HFFc6 (cell line): ENCODE data around the gene NOS1AP. TPM values are rescaled to one million over a fixed set of nuclear protein-coding genes. Genes with fewer than 3 reads are reported as not detected.

ENCODE experiments used
- DNase-seq: peaks from one replicate; pipeline ENCODE4 v3.0.0-alpha.2; 2018
- H3K27ac Mint-ChIP-seq: 2 replicates; pipeline ENCODE4 v1.8.0; 2020; ENCODE audit warnings: mild to moderate bottlenecking, mixed read lengths
- H3K27me3 Mint-ChIP-seq: 2 replicates; pipeline ENCODE4 v1.8.0; 2021; ENCODE audit warnings: mild to moderate bottlenecking, moderate library complexity, mixed read lengths; ENCODE audit not compliant: insufficient read depth
- H3K36me3 Mint-ChIP-seq: 2 replicates; pipeline ENCODE4 v1.8.0; 2021; ENCODE audit warnings: low read depth, mixed read lengths
- H3K4me1 Mint-ChIP-seq: 2 replicates; pipeline ENCODE4 v1.8.0; 2020; ENCODE audit warnings: low read depth, mixed read lengths
- H3K4me3 Mint-ChIP-seq: 2 replicates; pipeline ENCODE4 v1.8.0; 2020; ENCODE audit warnings: mild to moderate bottlenecking, moderate library complexity, mixed read lengths
- H3K9me3 Mint-ChIP-seq: 2 replicates; pipeline ENCODE4 v1.8.0; 2020; ENCODE audit warnings: mild to moderate bottlenecking, mixed read lengths
- total RNA-seq, 6 experiments: library from RNA; stranded (reverse); fragmentation: NEBNext Ultra II Directional; extraction: Animal tissue kit (Norgen Biotek cat#: 25700); gene quantifications; 2 replicates in 1 of 6; 3 replicates in 5 of 6; pipeline ENCODE4 v1.2.3, GENCODE V29; 2021
- TF ChIP-seq, protein P1 (sequence below): fragments of 200-600 bp; sonication (generic); IDR thresholded peaks from 2 replicates; pipeline ENCODE4 v1.5.0; 2021; ENCODE audit warnings: antibody characterized with exemption, mild to moderate bottlenecking

The NOS1AP gene
- total RNA-seq, 6 experiments from 2014 or later = 0.11 to 0.62 (median 0.29) TPM

- DNase-seq = no peak
- no peaks in the 10 kb centered on the region for H3K4me1 Mint-ChIP-seq
These were observed 328.6 kb downstream of the NOS1AP start for GRCh38 chr1:162397943-162398560.

GRCh38 chr1:162398999-162399580, 329.6 kb downstream of the NOS1AP start:
- Mint-ChIP-seq H3K4me3 (no peak overlapping the region), H3K27ac (no peak overlapping the region), H3K36me3 (no peaks in the 10 kb centered on the region), H3K27me3 (peaks cover 20% of the 10 kb centered on the region), H3K9me3 (no peaks in the 10 kb centered on the region), H3K4me1 (no peaks in the 10 kb centered on the region)
- no peak for DNase-seq
- TF ChIP-seq, protein P1, sequence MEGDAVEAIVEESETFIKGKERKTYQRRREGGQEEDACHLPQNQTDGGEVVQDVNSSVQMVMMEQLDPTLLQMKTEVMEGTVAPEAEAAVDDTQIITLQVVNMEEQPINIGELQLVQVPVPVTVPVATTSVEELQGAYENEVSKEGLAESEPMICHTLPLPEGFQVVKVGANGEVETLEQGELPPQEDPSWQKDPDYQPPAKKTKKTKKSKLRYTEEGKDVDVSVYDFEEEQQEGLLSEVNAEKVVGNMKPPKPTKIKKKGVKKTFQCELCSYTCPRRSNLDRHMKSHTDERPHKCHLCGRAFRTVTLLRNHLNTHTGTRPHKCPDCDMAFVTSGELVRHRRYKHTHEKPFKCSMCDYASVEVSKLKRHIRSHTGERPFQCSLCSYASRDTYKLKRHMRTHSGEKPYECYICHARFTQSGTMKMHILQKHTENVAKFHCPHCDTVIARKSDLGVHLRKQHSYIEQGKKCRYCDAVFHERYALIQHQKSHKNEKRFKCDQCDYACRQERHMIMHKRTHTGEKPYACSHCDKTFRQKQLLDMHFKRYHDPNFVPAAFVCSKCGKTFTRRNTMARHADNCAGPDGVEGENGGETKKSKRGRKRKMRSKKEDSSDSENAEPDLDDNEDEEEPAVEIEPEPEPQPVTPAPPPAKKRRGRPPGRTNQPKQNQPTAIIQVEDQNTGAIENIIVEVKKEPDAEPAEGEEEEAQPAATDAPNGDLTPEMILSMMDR = no peak

More at GRCh38 chr1:162397943-162398560, 328.6 kb downstream of the NOS1AP start:
- H3K9me3 Mint-ChIP-seq = no peaks in the 10 kb centered on the region
- H3K27ac Mint-ChIP-seq = no peak overlapping the region
- TF ChIP-seq, protein P1 = no peak
- H3K4me3 Mint-ChIP-seq = no peak overlapping the region
- no peaks in the 10 kb centered on the region for H3K36me3 Mint-ChIP-seq
- H3K27me3 Mint-ChIP-seq = peaks cover 22% of the 10 kb centered on the region

DNA sequence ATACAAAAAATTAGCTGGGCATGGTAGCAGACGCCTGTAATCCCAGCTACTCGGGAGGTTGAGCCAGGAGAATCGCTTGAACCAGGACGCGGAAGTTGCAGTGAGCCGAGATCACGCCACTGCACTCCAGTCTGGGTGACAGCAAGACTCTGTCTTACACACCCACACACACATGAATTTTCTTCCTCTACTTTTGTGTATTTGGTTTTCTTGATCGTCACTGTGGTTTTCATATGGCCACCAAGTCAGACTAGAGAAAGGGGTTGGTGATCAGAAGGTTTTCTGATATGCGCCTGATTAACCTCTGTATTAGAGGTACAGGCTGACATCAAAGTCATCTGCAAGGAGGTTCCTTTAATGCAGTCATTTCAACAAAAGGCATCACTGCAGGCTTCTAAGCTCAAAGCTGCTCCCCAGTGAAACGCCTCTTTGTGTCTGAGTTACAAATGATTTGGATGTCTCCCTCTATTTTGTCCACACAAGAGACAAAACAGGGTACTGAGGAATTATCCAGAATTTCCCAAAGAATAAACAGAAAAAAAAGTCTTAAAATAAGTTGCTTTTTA, 331.4 kb downstream of the NOS1AP start:
- TF ChIP-seq, protein P1 = no peak
- H3K27ac Mint-ChIP-seq = no peak overlapping the region
- H3K4me1 Mint-ChIP-seq = peaks cover 15% of the 10 kb centered on the region
- H3K9me3 Mint-ChIP-seq = no peaks in the 10 kb centered on the region
- DNase-seq = no peak
- no peaks in the 10 kb centered on the region for H3K36me3 Mint-ChIP-seq
- no peak overlapping the region for H3K4me3 Mint-ChIP-seq
- peaks cover 19% of the 10 kb centered on the region for H3K27me3 Mint-ChIP-seq

- Mint-ChIP-seq H3K4me1 (peaks cover 29% of the 10 kb centered on the region), H3K9me3 (no peaks in the 10 kb centered on the region), H3K27me3 (no peaks in the 10 kb centered on the region; the same call in 1 of the 2 replicates)
These were observed 335.2 kb downstream of the NOS1AP start for GRCh38 chr1:162404550-162405160.

GRCh38 chr1:162405800-162406199, 336.3 kb downstream of the NOS1AP start:
- no peaks in the 10 kb centered on the region for H3K36me3 Mint-ChIP-seq
- no peak overlapping the region; the same call in 1 of the 2 replicates for H3K27ac Mint-ChIP-seq
- no peak overlapping the region for H3K4me3 Mint-ChIP-seq
- no peak for DNase-seq
- TF ChIP-seq, protein P1 = no peak
- peaks cover 29% of the 10 kb centered on the region for H3K4me1 Mint-ChIP-seq
- H3K27me3 Mint-ChIP-seq = peaks cover 5% of the 10 kb centered on the region; the same call in 1 of the 2 replicates
- no peaks in the 10 kb centered on the region for H3K9me3 Mint-ChIP-seq

More at GRCh38 chr1:162404550-162405160, 335.2 kb downstream of the NOS1AP start:
- DNase-seq = peak; percentile 69
- TF ChIP-seq, protein P1 = no peak
- Mint-ChIP-seq H3K4me3 (peak overlapping the region; percentile 80), H3K27ac (peak overlapping the region; percentile 68), H3K36me3 (no peaks in the 10 kb centered on the region)
